GM23248 (cell line): ENCODE data around the gene SLC35G3. TPM values are rescaled to one million over a fixed set of nuclear protein-coding genes. Genes with fewer than 3 reads are reported as not detected.

Experiments used
- DNase-seq: peaks from one replicate; pipeline ENCODE4 v3.0.0-alpha.2; 2015
- H2AFZ ChIP-seq: fragments of 200-600 bp; sonication (generic); 2 replicates; pipeline ENCODE4 v1.6.1; 2016; ENCODE audit warnings: antibody characterized with exemption
- H3F3A ChIP-seq: fragments of 200-600 bp; sonication (generic); 2 replicates; pipeline ENCODE4 v1.6.1; 2016; ENCODE audit warnings: mild to moderate bottlenecking, antibody characterized with exemption, mixed run types; ENCODE audit not compliant: insufficient read depth
- H3K27ac ChIP-seq: fragments of 200-600 bp; sonication (generic); 2 replicates; pipeline ENCODE4 v1.5.1; 2016; ENCODE audit warnings: mild to moderate bottlenecking
- H3K27me3 ChIP-seq: fragments of 200-600 bp; sonication (generic); replicated peaks from 2 replicates; pipeline ENCODE4 v1.6.1; 2016; ENCODE audit warnings: mild to moderate bottlenecking; ENCODE audit not compliant: insufficient read depth
- H3K36me3 ChIP-seq: fragments of 200-600 bp; sonication (generic); 2 replicates; pipeline ENCODE4 v1.6.1; 2016; ENCODE audit warnings: low read depth, mild to moderate bottlenecking
- H3K4me1 ChIP-seq: fragments of 200-600 bp; sonication (generic); 2 replicates; pipeline ENCODE4 v1.6.1; 2016; ENCODE audit warnings: mild to moderate bottlenecking; ENCODE audit not compliant: insufficient read depth
- H3K4me2 ChIP-seq: fragments of 200-600 bp; sonication (generic); one replicate; pipeline ENCODE4 v1.6.1; 2016; ENCODE audit warnings: mild to moderate bottlenecking; ENCODE audit not compliant: unreplicated experiment
- H3K4me3 ChIP-seq: fragments of 200-600 bp; sonication (generic); 2 replicates; pipeline ENCODE4 v1.5.1; 2016; ENCODE audit warnings: mild to moderate bottlenecking
- H3K79me2 ChIP-seq: fragments of 200-600 bp; sonication (generic); 2 replicates; pipeline ENCODE4 v1.6.1; 2016; ENCODE audit warnings: mild to moderate bottlenecking; ENCODE audit not compliant: insufficient read depth
- H3K9ac ChIP-seq: fragments of 200-600 bp; sonication (generic); 2 replicates; pipeline ENCODE4 v1.6.1; 2016; ENCODE audit warnings: mild to moderate bottlenecking
- H3K9me2 ChIP-seq: fragments of 200-600 bp; sonication (generic); 2 replicates; pipeline ENCODE4 v1.6.1; 2016; ENCODE audit warnings: mixed run types, mild to moderate bottlenecking, moderate library complexity; ENCODE audit not compliant: insufficient read depth
- H3K9me3 ChIP-seq: fragments of 200-600 bp; sonication (generic); one replicate; pipeline ENCODE4 v1.6.1; 2017; ENCODE audit warnings: low read depth
- H4K20me1 ChIP-seq: fragments of 200-600 bp; sonication (generic); 2 replicates; pipeline ENCODE4 v1.6.0; 2016; ENCODE audit not compliant: insufficient read depth
- EZH2 ChIP-seq: fragments of 200-600 bp; sonication (generic); IDR thresholded peaks from 2 replicates; pipeline ENCODE4 v1.6.1; 2018; ENCODE audit warnings: antibody characterized with exemption, mild to moderate bottlenecking; ENCODE audit not compliant: insufficient read depth, poor library complexity, severe bottlenecking
- EZH2phosphoT487 ChIP-seq: fragments of 200-600 bp; sonication (generic); IDR thresholded peaks from 2 replicates; pipeline ENCODE4 v1.6.1; 2018; ENCODE audit warnings: antibody characterized with exemption, moderate library complexity, mild to moderate bottlenecking, low read depth; ENCODE audit not compliant: insufficient read depth
- whole genome bisulfite sequencing, 2 experiments: methylation state at CpG; one replicate each; pipeline ENCODE4 v1.1.6; 2015 to 2017; ENCODE audit warnings: low lambda C conversion rate in 2 of 2, low coverage in 1 of 2; ENCODE audit errors: missing lambda C conversion rate in 2 of 2; 5-methylcytosine and 5-hydroxymethylcytosine counted together
- in situ Hi-C: fragments of 300-500 bp; cut with MboI; formaldehyde crosslinking; loops from 2 replicates; pipeline ENCODE4 v1.15.0; 2020
- polyA plus RNA-seq: library from polyadenylated mRNA; unstranded; fragments of >200 nt; fragmentation: Nextera tagmentation; extraction: Ambion mirVana; gene quantifications from 2 replicates; pipeline ENCODE4 v1.2.1, GENCODE V29; 2016
- total RNA-seq: library from RNA; depleted of rRNA; stranded (reverse); fragments of >200 nt; shearing (Covaris generic); gene quantifications from 2 replicates; pipeline ENCODE4 v1.2.3, GENCODE V29; 2014

The SLC35G3 gene
- total and polyA plus RNA-seq, 2 experiments from 2014 or later = not detected

GRCh38 chr17:35166526-35166925 is 27.7 kb downstream of the SLC35G3 start:
- in situ Hi-C loops = loop anchor here (5.0 kb wide), 1 partner anchor 371 kb away; the partner anchor contains the start of gene SLFN12L

GRCh38 chr17:35164716-35165115 is 29.5 kb downstream of the SLC35G3 start:
- DNase-seq = no peak
- Histone ChIP-seq H2AFZ (no peak overlapping the region), H3K79me2 (no peaks in the 10 kb centered on the region), H3F3A (no peaks in the 10 kb centered on the region), H3K4me1 (no peaks in the 10 kb centered on the region), H3K9me3 (no peaks in the 10 kb centered on the region), H3K36me3 (no peaks in the 10 kb centered on the region), H4K20me1 (no peaks in the 10 kb centered on the region), H3K4me2 (no peak overlapping the region), H3K4me3 (no peak overlapping the region), H3K27me3 (peaks cover 13% of the 10 kb centered on the region), H3K9ac (no peak overlapping the region), H3K27ac (no peak overlapping the region), H3K9me2 (no peaks in the 10 kb centered on the region)
- TF ChIP-seq EZH2 (no peak), EZH2phosphoT487 (no peak)
- 58 to 72% methylated on average over 4 to 5 of the region's 5 CpGs for WGBS, 2 experiments
- in situ Hi-C loops = loop anchor here (5.0 kb wide), 1 partner anchor 373 kb away; the partner anchor contains the start of gene SLFN12L

More at GRCh38 chr17:35166526-35166925, 27.7 kb downstream of the SLC35G3 start:
- no peak for TF ChIP-seq EZH2phosphoT487
- TF ChIP-seq EZH2 = no peak
- Histone ChIP-seq H3K36me3 (no peaks in the 10 kb centered on the region), H2AFZ (no peak overlapping the region), H3K27me3 (no peaks in the 10 kb centered on the region), H3K9me2 (no peaks in the 10 kb centered on the region), H3K9me3 (no peaks in the 10 kb centered on the region), H3K27ac (no peak overlapping the region), H3K9ac (no peak overlapping the region), H3K79me2 (no peaks in the 10 kb centered on the region), H3K4me1 (peaks cover under 1% of the 10 kb centered on the region; the same call in 1 of the 2 replicates), H3K4me2 (no peak overlapping the region), H3K4me3 (no peak overlapping the region), H4K20me1 (no peaks in the 10 kb centered on the region), H3F3A (no peaks in the 10 kb centered on the region)
- no peak for DNase-seq
- WGBS, 2 experiments = 67 to 77% methylated on average over 5 of the region's 5 CpGs

GRCh38 chr17:35163886-35164285 is 30.3 kb downstream of the SLC35G3 start:
- Histone ChIP-seq H3K4me1 (no peaks in the 10 kb centered on the region), H3K9ac (no peak overlapping the region), H3K27ac (no peak overlapping the region), H3K79me2 (no peaks in the 10 kb centered on the region), H3K9me2 (no peaks in the 10 kb centered on the region), H4K20me1 (no peaks in the 10 kb centered on the region), H3F3A (no peaks in the 10 kb centered on the region), H2AFZ (no peak overlapping the region), H3K9me3 (no peaks in the 10 kb centered on the region), H3K36me3 (no peaks in the 10 kb centered on the region), H3K4me2 (no peak overlapping the region), H3K4me3 (no peak overlapping the region), H3K27me3 (peaks cover 15% of the 10 kb centered on the region)
- no peak for DNase-seq
- TF ChIP-seq EZH2 (no peak), EZH2phosphoT487 (no peak)
- WGBS, 2 experiments = 82 to 83% methylated on average over 7 of the region's 7 CpGs
- in situ Hi-C loops = no loop called here

- no peak overlapping the region for H2AFZ ChIP-seq
- no peak overlapping the region for H3K27ac ChIP-seq
- H4K20me1 ChIP-seq = no peaks in the 10 kb centered on the region
- H3K4me2 ChIP-seq = no peak overlapping the region
- H3F3A ChIP-seq = no peaks in the 10 kb centered on the region
- TF ChIP-seq EZH2phosphoT487 (no peak), EZH2 (no peak)
- in situ Hi-C loops = no loop called here
- no peak overlapping the region for H3K9ac ChIP-seq
- H3K36me3 ChIP-seq = no peaks in the 10 kb centered on the region
- WGBS, 2 experiments = 66 to 68% methylated on average over 4 of the region's 4 CpGs
- H3K9me3 ChIP-seq = no peaks in the 10 kb centered on the region
- H3K9me2 ChIP-seq = no peaks in the 10 kb centered on the region
- H3K4me1 ChIP-seq = no peaks in the 10 kb centered on the region
- no peak for DNase-seq
- H3K79me2 ChIP-seq = no peaks in the 10 kb centered on the region
- H3K27me3 ChIP-seq = peaks cover 15% of the 10 kb centered on the region
- H3K4me3 ChIP-seq = no peak overlapping the region
Observed at GRCh38 chr17:35162755-35163154, 31.4 kb downstream of the SLC35G3 start.

- Histone ChIP-seq H2AFZ (no peak overlapping the region), H3F3A (no peaks in the 10 kb centered on the region), H3K9ac (no peak overlapping the region), H3K4me2 (no peak overlapping the region), H4K20me1 (no peaks in the 10 kb centered on the region), H3K9me3 (no peaks in the 10 kb centered on the region), H3K27me3 (peaks cover 18% of the 10 kb centered on the region), H3K4me3 (no peak overlapping the region), H3K27ac (no peak overlapping the region), H3K79me2 (no peaks in the 10 kb centered on the region), H3K4me1 (no peaks in the 10 kb centered on the region), H3K36me3 (no peaks in the 10 kb centered on the region), H3K9me2 (no peaks in the 10 kb centered on the region)
- no peak for DNase-seq
- TF ChIP-seq EZH2phosphoT487 = no peak
- no peak for TF ChIP-seq EZH2
- 52 to 54% methylated on average over 3 of the region's 3 CpGs for WGBS, 2 experiments
- in situ Hi-C loops = no loop called here
Observed at GRCh38 chr17:35161281-35161761, 32.9 kb downstream of the SLC35G3 start.
